GM19328 (cell line): ENCODE results near the gene ZNF592.
"Not testable (repeated sequence)": the region's sequence is repeated elsewhere in the genome, so short reads cannot be mapped to it uniquely, and the experiment has no call there.

Experiments used
- ATAC-seq: cut with Tn5 transposase; IDR thresholded peaks from one replicate; pipeline ENCODE4 v1.9.1; 2021; ENCODE audit warnings: mild to moderate bottlenecking, moderate library complexity; ENCODE audit not compliant: unreplicated experiment

Gene ZNF592

DNA sequence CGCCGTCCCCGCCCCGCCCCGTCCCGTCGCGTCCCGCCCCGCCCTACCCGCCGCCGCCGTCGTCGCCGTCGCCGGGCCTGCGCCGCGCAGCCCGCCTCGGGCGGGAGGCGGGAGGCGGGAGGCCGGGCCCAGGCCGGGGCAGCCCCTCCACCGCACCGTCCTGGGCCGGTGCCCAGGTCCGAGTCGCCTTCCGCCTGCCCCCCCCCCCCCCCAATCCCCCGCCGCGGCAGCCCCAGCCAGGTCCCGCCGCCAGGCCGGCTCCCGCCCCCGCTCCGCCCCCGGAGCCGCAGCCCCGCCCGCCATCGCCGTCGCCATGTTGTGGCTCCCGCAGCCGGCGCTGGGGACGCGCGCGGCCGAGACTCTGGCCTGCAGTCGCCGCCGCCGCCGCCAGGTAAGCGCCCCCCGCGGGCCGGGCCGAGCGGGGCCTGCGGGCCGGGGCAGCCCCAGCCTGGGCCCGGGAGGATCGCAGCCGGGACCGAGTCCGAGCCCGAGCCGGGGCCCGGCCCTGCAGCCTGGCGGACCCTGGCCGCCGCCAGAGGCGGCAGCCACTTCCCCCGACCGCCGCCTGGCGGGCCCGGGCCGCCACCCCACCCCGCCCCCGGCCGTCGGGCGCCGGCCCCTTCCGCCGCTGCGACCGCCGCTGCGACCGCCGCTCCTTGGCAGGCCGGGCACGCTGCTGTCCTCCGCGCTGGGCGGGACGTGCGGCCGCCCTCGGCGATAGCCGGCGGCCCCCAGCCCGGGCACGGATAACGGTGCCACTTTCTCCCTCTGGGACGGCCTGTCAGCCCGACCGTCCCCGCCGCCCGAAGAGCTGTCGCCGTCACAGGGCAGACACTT is at the start of gene ZNF592:
Gene ZNF592 (plus strand): TSS at position 319 of the 837 bp plus-strand sequence. CDS start 34,084 bp downstream, outside the sequence.
- ATAC-seq = peak; percentile 55

GRCh38 chr15:84699538-84700191 is 48.7 kb upstream of the ZNF592 start:
- no peak for ATAC-seq

DNA sequence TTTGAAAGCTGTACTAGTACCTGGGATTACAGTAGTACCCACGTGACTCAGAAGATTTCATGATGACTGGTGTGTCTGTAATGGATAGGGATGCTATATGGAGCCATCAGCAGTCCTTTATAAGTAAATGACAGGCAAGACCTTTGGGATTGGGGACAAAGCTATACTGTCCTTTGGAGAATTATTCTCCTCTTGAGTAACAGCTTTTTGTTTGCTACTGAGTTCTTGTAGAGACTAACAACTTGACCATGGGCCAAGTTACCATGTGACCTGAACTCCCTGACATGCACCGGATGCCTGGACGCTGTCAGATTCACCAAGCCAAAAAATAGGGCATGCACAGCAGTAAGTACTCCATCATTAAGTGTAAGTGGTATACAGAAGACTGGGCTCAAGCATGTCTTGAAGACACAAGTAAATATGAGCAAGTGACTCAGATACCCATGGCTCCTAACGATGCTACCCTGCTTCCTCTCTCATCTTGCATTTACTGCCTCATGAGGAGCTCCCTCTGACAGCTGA is 45.4 kb upstream of the ZNF592 start:
- ATAC-seq = no peak

- no peak for ATAC-seq
Measured at GRCh38 chr15:84703808-84704207, 44.6 kb upstream of the ZNF592 start.

- no peak for ATAC-seq
Measured at GRCh38 chr15:84714372-84714771, 34.0 kb upstream of the ZNF592 start.

- no peak for ATAC-seq
Measured at GRCh38 chr15:84714821-84715220, 33.6 kb upstream of the ZNF592 start.

GRCh38 chr15:84715441-84716035 is 32.9 kb upstream of the ZNF592 start:
- no peak for ATAC-seq

DNA sequence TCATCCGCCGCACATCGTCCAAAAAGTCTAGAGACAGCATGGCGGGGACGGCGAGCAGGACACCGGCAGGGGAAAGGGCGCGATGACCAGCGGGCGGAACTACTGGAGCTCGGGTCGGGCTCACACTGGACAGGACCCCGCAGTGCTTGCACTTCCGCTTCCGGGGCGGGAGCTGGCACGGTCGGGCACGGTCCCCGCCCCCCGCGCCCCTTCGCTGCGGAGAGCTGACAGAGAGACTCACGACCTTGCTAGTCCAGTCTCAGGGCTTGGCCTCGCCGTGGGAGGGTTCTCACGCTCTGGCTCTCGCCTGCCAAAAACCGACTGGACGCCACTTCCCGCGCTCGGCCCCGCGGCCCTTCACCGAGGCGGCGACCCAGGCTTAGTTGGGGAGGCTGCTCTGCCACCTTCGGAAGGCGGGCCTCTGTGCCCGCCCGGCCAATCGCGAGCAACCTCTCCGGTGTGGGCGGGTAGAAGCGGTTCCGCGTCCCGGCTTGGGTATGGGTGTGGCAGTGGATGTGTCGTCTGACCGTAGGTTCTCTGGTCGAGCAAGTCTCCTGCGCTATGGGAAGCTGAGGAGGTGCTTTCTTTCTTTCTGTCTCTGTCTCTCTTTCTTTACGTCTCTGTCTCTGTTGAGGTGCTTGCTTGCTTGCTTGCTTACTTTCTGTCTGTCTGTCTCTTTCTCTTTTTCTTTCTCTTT is 32.2 kb upstream of the ZNF592 start, which contains the start of gene SEC11A:
Gene SEC11A (minus strand): TSS at position 104 of the 697 bp plus-strand sequence. CDS start 64 bp downstream, at position 40.
- ATAC-seq = peak; percentile 92

DNA sequence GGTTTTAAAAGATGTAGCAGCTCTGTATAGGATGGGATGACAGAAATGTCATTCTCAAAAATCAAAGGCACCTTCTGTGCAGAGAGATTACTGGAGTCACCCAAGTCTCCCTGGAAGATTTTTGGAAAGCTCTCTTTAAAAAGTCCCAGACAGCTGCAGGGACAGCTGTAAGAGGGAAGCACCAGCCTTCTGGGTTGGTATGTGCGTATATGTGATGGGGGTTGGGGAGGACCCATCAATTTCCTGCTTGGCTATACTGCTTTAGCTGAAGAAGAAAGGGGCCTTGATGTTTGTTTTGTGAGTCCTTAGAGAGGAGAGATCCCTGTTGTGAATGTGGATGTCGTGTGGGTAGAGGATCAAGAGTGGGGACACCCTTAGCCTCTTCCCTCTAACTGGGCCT is 27.0 kb upstream of the ZNF592 start:
- ATAC-seq = no peak

- no peak for ATAC-seq
Measured at GRCh38 chr15:84722628-84723027, 25.8 kb upstream of the ZNF592 start.

- no peak for ATAC-seq
Measured at GRCh38 chr15:84725001-84725491, 23.3 kb upstream of the ZNF592 start.

DNA sequence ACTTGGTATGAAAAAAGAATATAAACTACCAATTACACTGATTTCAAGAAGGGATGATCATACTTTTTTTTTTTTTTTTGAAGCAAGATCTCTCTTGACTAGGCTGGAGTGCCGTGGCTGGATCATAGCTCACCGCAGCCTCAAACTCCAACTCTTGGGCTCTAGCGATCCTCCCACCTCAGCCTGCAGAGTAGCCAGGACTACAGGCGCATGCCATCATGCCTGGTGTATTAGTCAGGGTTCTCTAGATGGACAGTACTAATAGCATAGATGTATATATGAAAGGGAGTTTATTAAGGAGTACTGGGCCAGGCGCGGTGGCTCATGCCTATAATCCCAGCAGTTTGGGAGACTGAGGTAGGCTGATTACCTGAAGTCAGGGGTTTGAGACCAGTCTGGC is 21.0 kb upstream of the ZNF592 start:
- ATAC-seq = no peak

DNA sequence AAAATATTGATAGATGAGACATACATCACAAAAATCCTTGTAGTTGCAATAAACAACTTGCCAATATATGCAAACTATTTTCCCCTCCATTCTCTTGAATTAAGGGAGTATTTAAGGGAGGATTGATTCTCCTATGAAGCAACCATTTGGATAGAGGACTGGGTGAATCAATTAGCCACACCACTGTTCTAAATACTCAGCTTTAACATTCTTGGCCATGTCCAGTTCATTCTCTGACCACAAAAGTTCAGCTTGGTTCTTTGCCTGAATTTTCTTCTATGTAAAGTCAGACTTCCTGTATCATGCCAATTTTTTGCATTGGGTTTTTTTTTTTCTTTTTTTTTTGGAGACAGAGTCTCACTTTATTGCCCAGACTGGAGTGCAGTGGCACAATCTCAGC is 16.6 kb upstream of the ZNF592 start:
- no peak for ATAC-seq

DNA sequence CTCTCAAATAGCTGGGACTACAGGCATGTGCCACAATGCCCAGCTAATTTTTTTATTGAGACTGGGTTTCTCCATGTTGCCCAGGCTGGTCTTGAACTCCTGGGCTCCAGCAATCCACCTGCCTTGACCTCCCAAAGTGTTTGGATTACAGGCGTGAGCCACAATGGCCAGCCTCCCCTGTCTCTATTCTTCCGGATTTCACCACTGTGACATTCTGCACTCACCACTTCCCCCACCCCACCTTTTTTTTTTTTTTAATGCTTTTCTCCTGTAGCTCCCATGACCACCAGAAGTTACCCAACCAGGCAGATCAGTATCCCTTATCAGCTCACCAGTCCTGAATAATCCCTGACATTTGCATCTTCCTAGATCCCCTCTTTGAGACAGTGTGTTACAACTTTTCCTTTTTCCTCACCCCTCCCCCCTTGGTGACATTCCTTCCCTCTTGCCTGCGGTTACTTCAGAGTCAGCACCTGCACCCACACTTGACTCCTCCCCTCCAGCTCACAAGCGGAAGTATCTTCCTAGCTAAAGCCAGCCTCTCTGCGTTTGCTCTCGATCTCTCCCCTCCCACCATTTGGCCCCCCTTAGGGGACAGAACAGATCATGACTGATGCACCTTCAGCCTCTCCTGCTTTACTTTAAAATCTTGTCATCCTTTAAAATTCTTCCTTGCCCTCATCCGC is 13.5 kb upstream of the ZNF592 start:
- ATAC-seq = no peak

- not testable (repeated sequence) for ATAC-seq
Measured at GRCh38 chr15:84735480-84736061, 12.8 kb upstream of the ZNF592 start.

DNA sequence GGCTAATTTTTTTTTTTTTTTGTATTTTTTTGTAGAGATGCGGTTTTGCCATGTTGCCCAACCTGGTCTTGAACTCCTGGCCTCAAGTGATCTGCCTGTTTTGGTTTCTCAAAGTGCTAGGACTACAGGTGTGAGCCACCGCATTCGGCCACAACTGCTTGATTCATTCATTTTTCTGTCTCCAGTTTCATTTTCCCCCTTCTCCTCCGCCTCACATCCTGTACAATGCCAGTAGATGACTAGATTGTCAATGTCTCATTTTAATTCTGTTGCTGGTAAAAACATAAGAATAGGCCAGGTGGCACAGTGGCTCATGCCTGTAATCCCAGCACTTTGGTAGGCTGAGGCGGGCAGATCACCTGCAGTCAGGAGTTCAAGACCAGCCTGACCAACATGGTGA is 12.0 kb upstream of the ZNF592 start:
- no peak for ATAC-seq

- ATAC-seq = no peak
Measured at GRCh38 chr15:84737005-84737404, 11.4 kb upstream of the ZNF592 start.

- ATAC-seq = no peak
Measured at GRCh38 chr15:84740691-84741090, 7.7 kb upstream of the ZNF592 start.

- no peak for ATAC-seq
Measured at GRCh38 chr15:84741121-84741520, 7.3 kb upstream of the ZNF592 start.
